Measurements from ENCODE around the gene RNU1-2. TPM values are rescaled to one million over a fixed set of nuclear protein-coding genes. Genes with fewer than 3 reads are reported as not detected.
"Not testable (repeated sequence)": the region's sequence is repeated elsewhere in the genome, so short reads cannot be mapped to it uniquely, and the experiment has no call there.

Gene RNU1-2
- total RNA-seq, result 1,000 to 10,000 TPM; 2,195 to 6,222 (median 2,378) TPM
- long read RNA-seq, donor 1, result 0 reads
- long read RNA-seq, donor 2, result 0 reads

GRCh38 chr1:16895598-16896315, at the start of gene RNU1-2:
RNU1-2 (plus strand) TSS chr1:16895980.
- H3K4me3 ChIP-seq; H3K9me3 ChIP-seq; intact Hi-C loops (cut with DNase I, micrococcal nuclease); H3K4me1 ChIP-seq (ENCODE audit: low read depth); H3K36me3 ChIP-seq (ENCODE audit: low read depth): not testable (repeated sequence)
- DNase-seq (peak; percentile 69 to 92 (median 81)), ATAC-seq (peak; percentile 100)

GRCh38 chr1:16856201-16856600, 39.6 kb upstream of the RNU1-2 start:
- intact Hi-C loops (cut with DNase I, micrococcal nuclease); H3K4me3 ChIP-seq; H3K4me1 ChIP-seq (ENCODE audit: low read depth); H3K9me3 ChIP-seq; H3K36me3 ChIP-seq (ENCODE audit: low read depth); DNase-seq; ATAC-seq: not testable (repeated sequence)

- H3K4me3 ChIP-seq; ATAC-seq; H3K36me3 ChIP-seq (ENCODE audit: low read depth); H3K9me3 ChIP-seq; DNase-seq; H3K4me1 ChIP-seq (ENCODE audit: low read depth); intact Hi-C loops (cut with DNase I, micrococcal nuclease): not testable (repeated sequence)
These were observed 36.4 kb upstream of the RNU1-2 start for GRCh38 chr1:16859167-16860041.

GRCh38 chr1:16860048-16860447, 35.7 kb upstream of the RNU1-2 start:
- H3K4me3 ChIP-seq; H3K36me3 ChIP-seq (ENCODE audit: low read depth); DNase-seq; intact Hi-C loops (cut with DNase I, micrococcal nuclease); H3K4me1 ChIP-seq (ENCODE audit: low read depth); ATAC-seq; H3K9me3 ChIP-seq: not testable (repeated sequence)

GRCh38 chr1:16861832-16862245, 33.9 kb upstream of the RNU1-2 start:
- H3K4me1 ChIP-seq (ENCODE audit: low read depth); H3K36me3 ChIP-seq (ENCODE audit: low read depth); H3K9me3 ChIP-seq; H3K4me3 ChIP-seq; DNase-seq; ATAC-seq; intact Hi-C loops (cut with DNase I, micrococcal nuclease): not testable (repeated sequence)

GRCh38 chr1:16862415-16862814, 33.4 kb upstream of the RNU1-2 start:
- H3K36me3 ChIP-seq (ENCODE audit: low read depth); H3K4me1 ChIP-seq (ENCODE audit: low read depth); H3K9me3 ChIP-seq; H3K4me3 ChIP-seq; DNase-seq; ATAC-seq; intact Hi-C loops (cut with DNase I, micrococcal nuclease): not testable (repeated sequence)

GRCh38 chr1:16863024-16863423, 32.8 kb upstream of the RNU1-2 start:
- intact Hi-C loops (cut with DNase I, micrococcal nuclease); H3K36me3 ChIP-seq (ENCODE audit: low read depth): not testable (repeated sequence)

GRCh38 chr1:16866926-16867707, 28.7 kb upstream of the RNU1-2 start:
- DNase-seq; H3K36me3 ChIP-seq (ENCODE audit: low read depth); H3K4me1 ChIP-seq (ENCODE audit: low read depth); ATAC-seq; H3K9me3 ChIP-seq; intact Hi-C loops (cut with DNase I, micrococcal nuclease); H3K4me3 ChIP-seq: not testable (repeated sequence)

More at GRCh38 chr1:16863024-16863423, 32.8 kb upstream of the RNU1-2 start:
- not testable (repeated sequence) for DNase-seq; ATAC-seq; H3K4me3 ChIP-seq; H3K9me3 ChIP-seq; H3K4me1 ChIP-seq (ENCODE audit: low read depth)

GRCh38 chr1:16868787-16869186, 27.0 kb upstream of the RNU1-2 start:
- ATAC-seq; H3K36me3 ChIP-seq (ENCODE audit: low read depth); intact Hi-C loops (cut with DNase I, micrococcal nuclease); H3K4me1 ChIP-seq (ENCODE audit: low read depth); H3K9me3 ChIP-seq; DNase-seq; H3K4me3 ChIP-seq: not testable (repeated sequence)

GRCh38 chr1:16869996-16870395, 25.8 kb upstream of the RNU1-2 start:
- H3K4me1 ChIP-seq (ENCODE audit: low read depth); H3K9me3 ChIP-seq; DNase-seq; ATAC-seq; H3K4me3 ChIP-seq; H3K36me3 ChIP-seq (ENCODE audit: low read depth); intact Hi-C loops (cut with DNase I, micrococcal nuclease): not testable (repeated sequence)

- H3K4me3 ChIP-seq; H3K4me1 ChIP-seq (ENCODE audit: low read depth); H3K9me3 ChIP-seq; H3K36me3 ChIP-seq (ENCODE audit: low read depth); ATAC-seq; intact Hi-C loops (cut with DNase I, micrococcal nuclease): not testable (repeated sequence)
- peak in 1 of 3 donors; percentile 58 for DNase-seq
These were observed 24.6 kb upstream of the RNU1-2 start for GRCh38 chr1:16871171-16871570.

GRCh38 chr1:16872152-16873075, 23.4 kb upstream of the RNU1-2 start:
- DNase-seq, result peak in 2 of 3 donors; percentile 55 to 65

More at GRCh38 chr1:16872152-16873075, 23.4 kb upstream of the RNU1-2 start:
- H3K4me3 ChIP-seq; H3K36me3 ChIP-seq (ENCODE audit: low read depth); H3K9me3 ChIP-seq; intact Hi-C loops (cut with DNase I, micrococcal nuclease); H3K4me1 ChIP-seq (ENCODE audit: low read depth): not testable (repeated sequence)
- peak; percentile 70 for ATAC-seq
